ENCODE results near the gene SMPD3. TPM values are rescaled to one million over a fixed set of nuclear protein-coding genes. Genes with fewer than 3 reads are reported as not detected.

Gene SMPD3
- total and polyA plus RNA-seq, 2 experiments from 2014 or later: 5.7 to 6.3 TPM

- no peaks in the 10 kb centered on the region for H3K9me2 ChIP-seq (replicated peaks; ENCODE audit: insufficient read depth)
- H3K27ac ChIP-seq: no peak overlapping the region
- no peaks in the 10 kb centered on the region for H3K9me3 ChIP-seq (ENCODE audit: low read depth)
- no peak overlapping the region for H2AFZ ChIP-seq
- TF ChIP-seq EZH2phosphoT487 (IDR thresholded peaks at IDR 0.05; ENCODE audit: low read depth, severe bottlenecking, unreplicated experiment): no peak
- TF ChIP-seq, protein P1, sequence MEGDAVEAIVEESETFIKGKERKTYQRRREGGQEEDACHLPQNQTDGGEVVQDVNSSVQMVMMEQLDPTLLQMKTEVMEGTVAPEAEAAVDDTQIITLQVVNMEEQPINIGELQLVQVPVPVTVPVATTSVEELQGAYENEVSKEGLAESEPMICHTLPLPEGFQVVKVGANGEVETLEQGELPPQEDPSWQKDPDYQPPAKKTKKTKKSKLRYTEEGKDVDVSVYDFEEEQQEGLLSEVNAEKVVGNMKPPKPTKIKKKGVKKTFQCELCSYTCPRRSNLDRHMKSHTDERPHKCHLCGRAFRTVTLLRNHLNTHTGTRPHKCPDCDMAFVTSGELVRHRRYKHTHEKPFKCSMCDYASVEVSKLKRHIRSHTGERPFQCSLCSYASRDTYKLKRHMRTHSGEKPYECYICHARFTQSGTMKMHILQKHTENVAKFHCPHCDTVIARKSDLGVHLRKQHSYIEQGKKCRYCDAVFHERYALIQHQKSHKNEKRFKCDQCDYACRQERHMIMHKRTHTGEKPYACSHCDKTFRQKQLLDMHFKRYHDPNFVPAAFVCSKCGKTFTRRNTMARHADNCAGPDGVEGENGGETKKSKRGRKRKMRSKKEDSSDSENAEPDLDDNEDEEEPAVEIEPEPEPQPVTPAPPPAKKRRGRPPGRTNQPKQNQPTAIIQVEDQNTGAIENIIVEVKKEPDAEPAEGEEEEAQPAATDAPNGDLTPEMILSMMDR (IDR thresholded peaks at IDR 0.05; ENCODE audit: poor library complexity): peak; percentile 23
- no peak for DNase-seq (ENCODE audit: low spot score)
- no peak overlapping the region for H3K4me2 ChIP-seq
- no peaks in the 10 kb centered on the region for H3K36me3 ChIP-seq (replicated peaks; ENCODE audit: insufficient read depth, low read depth)
- H3K27me3 ChIP-seq: no peaks in the 10 kb centered on the region
- H4K20me1 ChIP-seq (ENCODE audit: insufficient read depth, poor library complexity, severe bottlenecking): no peaks in the 10 kb centered on the region
- peaks cover 10% of the 10 kb centered on the region for H3K4me1 ChIP-seq (ENCODE audit: insufficient read depth)
- H3K79me2 ChIP-seq: no peaks in the 10 kb centered on the region
- no peak overlapping the region for H3K4me3 ChIP-seq
- whole genome bisulfite sequencing (ENCODE audit: low lambda C conversion rate, missing lambda C conversion rate): 56% methylated on average over 14 of the region's 14 CpGs
These were observed 83.7 kb downstream of the SMPD3 start for GRCh38 chr16:68364561-68364998.

GRCh38 chr16:68363658-68364521 lies 84.4 kb downstream of the SMPD3 start:
- Histone ChIP-seq H3K27me3 (no peaks in the 10 kb centered on the region), H3K9me3 (ENCODE audit: low read depth) (no peaks in the 10 kb centered on the region), H3K36me3 (replicated peaks; ENCODE audit: insufficient read depth, low read depth) (no peaks in the 10 kb centered on the region), H3K9me2 (replicated peaks; ENCODE audit: insufficient read depth) (no peaks in the 10 kb centered on the region), H3K4me3 (no peak overlapping the region), H4K20me1 (ENCODE audit: insufficient read depth, poor library complexity, severe bottlenecking) (no peaks in the 10 kb centered on the region), H3K4me2 (no peak overlapping the region), H3K4me1 (ENCODE audit: insufficient read depth) (peaks cover 10% of the 10 kb centered on the region), H2AFZ (no peak overlapping the region), H3K27ac (no peak overlapping the region), H3K79me2 (no peaks in the 10 kb centered on the region)
- WGBS (ENCODE audit: low lambda C conversion rate, missing lambda C conversion rate): 79% methylated on average over 22 of the region's 22 CpGs
- no peak for TF ChIP-seq EZH2 (IDR thresholded peaks at IDR 0.05; ENCODE audit: borderline replicate concordance)
- TF ChIP-seq EZH2phosphoT487 (IDR thresholded peaks at IDR 0.05; ENCODE audit: low read depth, severe bottlenecking, unreplicated experiment): no peak
- TF ChIP-seq, protein P1 (IDR thresholded peaks at IDR 0.05; ENCODE audit: poor library complexity): no peak
- DNase-seq (ENCODE audit: low spot score): no peak

DNA sequence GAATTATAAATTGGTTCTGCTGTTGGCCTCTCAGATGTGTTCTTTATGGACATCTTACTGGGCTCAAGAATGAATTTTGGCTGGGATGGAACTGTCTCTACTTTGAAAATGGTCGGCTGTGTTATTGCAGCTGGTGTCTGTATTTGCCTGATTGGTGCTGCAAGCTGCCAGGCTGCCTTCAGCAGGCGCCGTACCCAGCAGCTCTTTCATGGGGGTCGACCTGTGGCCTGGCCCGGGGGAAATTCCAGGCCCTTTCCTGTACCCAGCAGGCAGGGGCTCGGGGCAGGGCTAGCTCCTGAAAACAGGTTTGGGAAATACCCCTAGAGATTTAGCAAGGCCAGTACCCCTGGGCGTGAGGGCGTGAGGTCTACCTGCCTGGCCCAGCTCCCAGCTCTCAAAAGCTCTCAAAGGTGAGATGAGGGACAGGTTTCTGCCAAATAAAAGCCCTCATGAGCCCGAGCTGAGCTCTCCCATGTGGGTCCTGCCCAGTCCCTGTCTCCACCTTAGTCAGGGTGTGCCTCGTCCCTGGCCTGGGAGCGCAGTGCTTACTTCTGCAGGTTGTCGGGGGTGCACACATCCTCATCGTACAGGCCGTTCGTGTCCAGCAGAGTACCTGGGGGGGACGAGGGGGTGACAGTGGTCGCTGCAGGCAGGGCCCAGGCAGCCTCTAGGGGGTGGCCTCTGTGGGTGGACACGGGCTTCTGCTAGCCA lies 85.2 kb downstream of the SMPD3 start:
- no peak overlapping the region for H3K4me3 ChIP-seq
- no peaks in the 10 kb centered on the region for H3K36me3 ChIP-seq (replicated peaks; ENCODE audit: insufficient read depth, low read depth)
- no peaks in the 10 kb centered on the region for H3K27me3 ChIP-seq
- no peak for DNase-seq (ENCODE audit: low spot score)
- no peaks in the 10 kb centered on the region for H3K9me2 ChIP-seq (replicated peaks; ENCODE audit: insufficient read depth)
- WGBS (ENCODE audit: low lambda C conversion rate, missing lambda C conversion rate): 85% methylated on average over 18 of the region's 18 CpGs
- H3K4me2 ChIP-seq: no peak overlapping the region
- no peaks in the 10 kb centered on the region for H3K79me2 ChIP-seq
- H4K20me1 ChIP-seq (ENCODE audit: insufficient read depth, poor library complexity, severe bottlenecking): no peaks in the 10 kb centered on the region
- no peak overlapping the region for H2AFZ ChIP-seq
- H3K4me1 ChIP-seq (ENCODE audit: insufficient read depth): peaks cover 10% of the 10 kb centered on the region
- TF ChIP-seq, protein P1 (IDR thresholded peaks at IDR 0.05; ENCODE audit: poor library complexity): no peak
- TF ChIP-seq EZH2 (IDR thresholded peaks at IDR 0.05; ENCODE audit: borderline replicate concordance) (no peak), EZH2phosphoT487 (IDR thresholded peaks at IDR 0.05; ENCODE audit: low read depth, severe bottlenecking, unreplicated experiment) (no peak)
- no peak overlapping the region for H3K27ac ChIP-seq
- no peaks in the 10 kb centered on the region for H3K9me3 ChIP-seq (ENCODE audit: low read depth)
